H9 (cell line): Measurements from ENCODE around the gene ASTN2. TPM values are rescaled to one million over a fixed set of nuclear protein-coding genes. Genes with fewer than 3 reads are reported as not detected.

Experiments used
- DNase-seq: peaks from one replicate; pipeline ENCODE4 v3.0.0-alpha.2; 2017
- H2AFZ ChIP-seq: one replicate; pipeline ENCODE4 v1.6.1; 2013; ENCODE audit warnings: mild to moderate bottlenecking, low read length, control low read depth, moderate library complexity
- H2AK5ac ChIP-seq: 2 replicates; pipeline ENCODE4 v1.6.1; 2013; ENCODE audit warnings: low read length, control low read depth, mixed read lengths; ENCODE audit not compliant: insufficient read length
- H2BK120ac ChIP-seq: one replicate; pipeline ENCODE4 v1.6.1; 2013; ENCODE audit warnings: low read depth, mild to moderate bottlenecking, low read length, control low read depth, inconsistent platforms; ENCODE audit not compliant: poor library complexity, severe bottlenecking
- H2BK12ac ChIP-seq: 2 replicates; pipeline ENCODE4 v1.6.1; 2013; ENCODE audit warnings: low read length, control low read depth, mixed read lengths, low read depth; ENCODE audit not compliant: insufficient read length
- H2BK15ac ChIP-seq: 2 replicates; pipeline ENCODE4 v1.6.1; 2013; ENCODE audit warnings: low read depth, low read length, control low read depth
- H2BK20ac ChIP-seq: one replicate; pipeline ENCODE4 v1.6.1; 2013; ENCODE audit warnings: low read depth, mild to moderate bottlenecking, low read length, control low read depth, inconsistent platforms; ENCODE audit not compliant: poor library complexity, severe bottlenecking
- H2BK5ac ChIP-seq: 2 replicates; pipeline ENCODE4 v1.6.1; 2013; ENCODE audit warnings: low read length, control low read depth, mixed read lengths; ENCODE audit not compliant: insufficient read length
- H3K14ac ChIP-seq: 2 replicates; pipeline ENCODE4 v1.6.1; 2013; ENCODE audit warnings: low read length, control low read depth; ENCODE audit not compliant: insufficient read depth
- H3K18ac ChIP-seq: 2 replicates; pipeline ENCODE4 v1.6.1; 2013; ENCODE audit warnings: low read depth, mild to moderate bottlenecking, mixed read lengths, low read length, control low read depth; ENCODE audit not compliant: insufficient read length
- H3K23ac ChIP-seq: 2 replicates; pipeline ENCODE4 v1.6.1; 2013; ENCODE audit warnings: low read length, control low read depth, mixed read lengths, low read depth; ENCODE audit not compliant: insufficient read length
- H3K23me2 ChIP-seq: 2 replicates; pipeline ENCODE4 v1.6.1; 2013; ENCODE audit warnings: low read depth, mild to moderate bottlenecking, mixed read lengths, low read length, control low read depth; ENCODE audit not compliant: insufficient read length, poor library complexity, severe bottlenecking
- H3K27ac ChIP-seq: 2 replicates; pipeline ENCODE4 v1.5.1; 2013; ENCODE audit warnings: low read length, control low read depth, mixed read lengths, low read depth; ENCODE audit not compliant: insufficient read length
- H3K27me3 ChIP-seq: 2 replicates; pipeline ENCODE4 v1.6.1; 2013; ENCODE audit warnings: low read length, control low read depth, inconsistent platforms; ENCODE audit not compliant: insufficient read depth
- H3K4ac ChIP-seq: 2 replicates; pipeline ENCODE4 v1.6.1; 2013; ENCODE audit warnings: low read depth, mild to moderate bottlenecking, control low read depth, inconsistent platforms, low read length, moderate library complexity
- H3K4me1 ChIP-seq: 2 replicates; pipeline ENCODE4 v1.6.1; 2013; ENCODE audit warnings: low read length, control low read depth, inconsistent platforms; ENCODE audit not compliant: insufficient read depth
- H3K4me2 ChIP-seq: 2 replicates; pipeline ENCODE4 v1.6.1; 2013; ENCODE audit warnings: low read length, control low read depth, mixed read lengths; ENCODE audit not compliant: insufficient read length, insufficient read depth
- H3K56ac ChIP-seq: 2 replicates; pipeline ENCODE4 v1.6.1; 2013; ENCODE audit warnings: low read depth, mild to moderate bottlenecking, mixed read lengths, low read length, control low read depth; ENCODE audit not compliant: insufficient read length
- H3K79me1 ChIP-seq: 2 replicates; pipeline ENCODE4 v1.6.1; 2013; ENCODE audit warnings: low read depth, mild to moderate bottlenecking, moderate library complexity, low read length, control low read depth, inconsistent platforms; ENCODE audit not compliant: insufficient read depth, poor library complexity, severe bottlenecking
- H3K79me2 ChIP-seq: 2 replicates; pipeline ENCODE4 v1.6.1; 2013; ENCODE audit warnings: low read length, control low read depth, inconsistent platforms; ENCODE audit not compliant: insufficient read depth
- H3K9ac ChIP-seq: 2 replicates; pipeline ENCODE4 v1.6.1; 2013; ENCODE audit warnings: low read length, control low read depth, mixed read lengths; ENCODE audit not compliant: insufficient read length; ENCODE audit errors: extremely low read depth
- H3K9me3 ChIP-seq: one replicate; pipeline ENCODE4 v1.6.1; 2013; ENCODE audit warnings: low read depth, low read length, inconsistent platforms; ENCODE audit not compliant: control insufficient read depth
- H3T11ph ChIP-seq: one replicate; pipeline ENCODE4 v1.6.1; 2013; ENCODE audit warnings: mild to moderate bottlenecking, low read length, control low read depth, inconsistent platforms
- H4K20me1 ChIP-seq: one replicate; pipeline ENCODE4 v1.6.1; 2013; ENCODE audit not compliant: control insufficient read depth, insufficient read length, insufficient read depth
- H4K5ac ChIP-seq: 2 replicates; pipeline ENCODE4 v1.6.1; 2013; ENCODE audit warnings: low read depth, mild to moderate bottlenecking, mixed read lengths, low read length, control low read depth; ENCODE audit not compliant: insufficient read length
- H4K8ac ChIP-seq: replicated peaks from 2 replicates; pipeline ENCODE4 v1.6.1; 2013; ENCODE audit warnings: low read length, control low read depth, mixed read lengths, low read depth; ENCODE audit not compliant: insufficient read length
- H4K91ac ChIP-seq: 2 replicates; pipeline ENCODE4 v1.6.1; 2013; ENCODE audit warnings: low read depth, mild to moderate bottlenecking, moderate library complexity, mixed read lengths, low read length, control low read depth; ENCODE audit not compliant: insufficient read length
- H3K27ac Mint-ChIP-seq, 3 experiments: 2 replicates in 2 of 3; 3 replicates in 1 of 3; pipeline ENCODE4 v1.8.0; 2020 to 2021; ENCODE audit warnings: mixed read lengths in 3 of 3, mild to moderate bottlenecking in 1 of 3, moderate library complexity in 1 of 3
- H3K27me3 Mint-ChIP-seq: 2 replicates; pipeline ENCODE4 v1.8.0; 2021; ENCODE audit warnings: low read depth, mild to moderate bottlenecking, moderate library complexity, mixed read lengths
- H3K36me3 Mint-ChIP-seq, 3 experiments: 2 replicates in 2 of 3; 3 replicates in 1 of 3; pipeline ENCODE4 v1.8.0; 2020 to 2021; ENCODE audit warnings: low read depth in 3 of 3, mixed read lengths in 3 of 3; ENCODE audit not compliant: insufficient read depth in 1 of 3
- H3K4me1 Mint-ChIP-seq, 2 experiments: 2 replicates each; pipeline ENCODE4 v1.8.0; 2020; ENCODE audit warnings: mixed read lengths in 2 of 2
- H3K4me3 Mint-ChIP-seq, 2 experiments: 2 replicates in 1 of 2; 3 replicates in 1 of 2; pipeline ENCODE4 v1.8.0; 2020 to 2021; ENCODE audit warnings: mild to moderate bottlenecking in 2 of 2, mixed read lengths in 2 of 2, moderate library complexity in 1 of 2
- H3K9me3 Mint-ChIP-seq, 2 experiments: 2 replicates in 1 of 2; 3 replicates in 1 of 2; pipeline ENCODE4 v1.8.0; 2020; ENCODE audit warnings: mild to moderate bottlenecking in 2 of 2, mixed read lengths in 2 of 2, moderate library complexity in 1 of 2
- CTCF ChIP-seq: fragments of 200-600 bp; sonication (generic); conservative IDR thresholded peaks from 3 replicates; pipeline ENCODE4 v1.8.0; 2021; ENCODE audit warnings: antibody characterized with exemption, mild to moderate bottlenecking
- whole genome bisulfite sequencing: extraction: QIAGEN DNeasy Blood & Tissue Kit; methylation state at CpG from one replicate; pipeline ENCODE4 v1.1.7; 2013; ENCODE audit warnings: missing lambda C conversion rate, low lambda C conversion rate, mixed read lengths; ENCODE audit not compliant: insufficient read length; ENCODE audit errors: extremely low coverage; 5-methylcytosine and 5-hydroxymethylcytosine counted together
- total RNA-seq: library from RNA; stranded (reverse); gene quantifications from 2 replicates; pipeline ENCODE4 v1.2.1, GENCODE V29; 2021

Gene ASTN2
- total RNA-seq, 1 experiment from 2014 or later, result 9.7 TPM

- no peak for TF ChIP-seq CTCF
- Mint-ChIP-seq H3K9me3 (peaks cover 6 to 8% of the 10 kb centered on the region in 2 experiments; a peak in 4 of 5 replicates), H3K4me3 (no peak overlapping the region), H3K27me3 (no peaks in the 10 kb centered on the region), H3K27ac (no peak overlapping the region), H3K36me3 (peaks cover 11 to 17% (median 16%) of the 10 kb centered on the region in 3 experiments), H3K4me1 (no peaks in the 10 kb centered on the region)
- Histone ChIP-seq H2AK5ac (no peak overlapping the region), H2BK20ac (no peak overlapping the region), H3K18ac (no peak overlapping the region), H3K4ac (no peak overlapping the region), H4K5ac (no peak overlapping the region), H3K14ac (no peak overlapping the region), H4K8ac (no peak overlapping the region), H3T11ph (no peak overlapping the region), H4K20me1 (no peaks in the 10 kb centered on the region), H3K23me2 (no peaks in the 10 kb centered on the region), H2BK120ac (no peak overlapping the region), H3K79me2 (no peaks in the 10 kb centered on the region), H3K56ac (no peak overlapping the region), H3K27me3 (no peaks in the 10 kb centered on the region), H4K91ac (no peak overlapping the region), H3K27ac (no peak overlapping the region), H3K9ac (no peak overlapping the region), H3K9me3 (no peaks in the 10 kb centered on the region), H2BK5ac (no peak overlapping the region), H3K79me1 (no peaks in the 10 kb centered on the region), H3K4me1 (no peaks in the 10 kb centered on the region), H2BK12ac (no peak overlapping the region), H3K23ac (no peak overlapping the region), H2BK15ac (no peak overlapping the region), H3K4me2 (no peak overlapping the region), H2AFZ (no peak overlapping the region)
- DNase-seq, result no peak
- no CpG with 5 or more reads among the region's 5 CpGs for WGBS
Measured at GRCh38 chr9:116616304-116616914, 798.4 kb downstream of the ASTN2 start.
